Activated T-helper 1 cell treated with anti-CD3 and anti-CD28 coated beads, Interleukin-2, amount 50 U/mL, for 16 hours (primary cell): ENCODE measurements around the gene RIT2.
"Not testable (repeated sequence)": the region's sequence is repeated elsewhere in the genome, so short reads cannot be mapped to it uniquely, and the experiment has no call there.

ENCODE experiments used
- DNase-seq, 2 donors: peaks; one replicate each; pipeline ENCODE4 v3.0.0-alpha.2; 2020; ENCODE audit warnings: low read depth in 1 of 2, low spot score in 1 of 2

RIT2 gene

GRCh38 chr18:42850174-42851083 is 265.1 kb downstream of the RIT2 start:
- DNase-seq = no peak

- no peak for DNase-seq
These were observed 276.1 kb downstream of the RIT2 start for GRCh38 chr18:42839408-42839807.

GRCh38 chr18:42838546-42839145 is 276.8 kb downstream of the RIT2 start:
- no peak for DNase-seq

GRCh38 chr18:42830936-42831335 is 284.5 kb downstream of the RIT2 start:
- no peak for DNase-seq

GRCh38 chr18:42828881-42829280 is 286.6 kb downstream of the RIT2 start:
- DNase-seq = no peak

GRCh38 chr18:42824178-42824577 is 291.3 kb downstream of the RIT2 start:
- no peak for DNase-seq

GRCh38 chr18:42822711-42823110 is 292.8 kb downstream of the RIT2 start:
- DNase-seq = no peak

GRCh38 chr18:42821492-42821891 is 294.0 kb downstream of the RIT2 start:
- no peak for DNase-seq

- no peak for DNase-seq
These were observed 300.9 kb downstream of the RIT2 start for GRCh38 chr18:42814618-42815017.

GRCh38 chr18:42814184-42814583 is 301.3 kb downstream of the RIT2 start:
- DNase-seq = no peak

GRCh38 chr18:42813570-42813969 is 301.9 kb downstream of the RIT2 start:
- no peak for DNase-seq

- DNase-seq = no peak
These were observed 307.6 kb downstream of the RIT2 start for GRCh38 chr18:42807887-42808286.

GRCh38 chr18:42801706-42802105 is 313.8 kb downstream of the RIT2 start:
- no peak for DNase-seq

- DNase-seq = no peak
These were observed 316.8 kb downstream of the RIT2 start for GRCh38 chr18:42798606-42799170.

- not testable (repeated sequence) for DNase-seq
These were observed 320.2 kb downstream of the RIT2 start for GRCh38 chr18:42795213-42795789.

- no peak for DNase-seq
These were observed 322.8 kb downstream of the RIT2 start for GRCh38 chr18:42792731-42793130.

- DNase-seq = no peak
These were observed 330.9 kb downstream of the RIT2 start for GRCh38 chr18:42784632-42785031.

- DNase-seq = no peak
These were observed 332.6 kb downstream of the RIT2 start for GRCh38 chr18:42782929-42783328.

GRCh38 chr18:42781298-42781815 is 334.1 kb downstream of the RIT2 start:
- no peak for DNase-seq

GRCh38 chr18:42780171-42780570 is 335.3 kb downstream of the RIT2 start:
- no peak for DNase-seq

- DNase-seq = no peak
These were observed 336.9 kb downstream of the RIT2 start for GRCh38 chr18:42778445-42779042.
